H1 (cell line): ENCODE data around the gene TEAD4.

ENCODE experiments used
- CTCF ChIP-seq, 3 experiments: IDR thresholded peaks; 1 replicate in 2 of 3; 2 replicates in 1 of 3; pipeline versions ENCODE4 v1.5.1 to v1.6.1; 2011; ENCODE audit warnings: low read length in 3 of 3, mild to moderate bottlenecking in 3 of 3, inconsistent platforms in 2 of 3, low read depth in 1 of 3, moderate library complexity in 1 of 3; ENCODE audit not compliant: insufficient read depth in 1 of 3; ENCODE audit errors: control extremely low read depth in 1 of 3
- EP300 ChIP-seq, 2 experiments: IDR thresholded peaks; 1 replicate in 1 of 2; 2 replicates in 1 of 2; pipeline ENCODE4 v1.6.1; 2011 to 2012; ENCODE audit warnings: low read depth in 2 of 2, low read length in 2 of 2, mild to moderate bottlenecking in 2 of 2, borderline replicate concordance in 1 of 2, inconsistent platforms in 1 of 2, moderate library complexity in 1 of 2
- EZH2 ChIP-seq: fragments of 200-600 bp; sonication (generic); IDR thresholded peaks from 2 replicates; pipeline ENCODE4 v1.7.1; 2012; ENCODE audit warnings: low read depth, mild to moderate bottlenecking, moderate library complexity, low read length, inconsistent platforms; ENCODE audit not compliant: severe bottlenecking
- SIX5 ChIP-seq: IDR thresholded peaks from 2 replicates; pipeline ENCODE4 v1.6.1; 2011; ENCODE audit warnings: mild to moderate bottlenecking, low read depth, low read length
- SP1 ChIP-seq: IDR thresholded peaks from 2 replicates; pipeline ENCODE4 v1.6.1; 2011; ENCODE audit warnings: low read depth, low read length
- TCF12 ChIP-seq: IDR thresholded peaks from 2 replicates; pipeline ENCODE4 v1.6.1; 2011; ENCODE audit warnings: low read depth, mild to moderate bottlenecking, low read length

- TF ChIP-seq SIX5 (no peak), EZH2 (no peak), TCF12 (no peak), CTCF (IDR thresholded peaks at IDR 0.05; ENCODE audit: control extremely low read depth in 1 of 3, insufficient read depth in 1 of 3, low read depth in 1 of 3, low read length in 3 of 3) (no peak), SP1 (no peak), EP300 (IDR thresholded peaks at IDR 0.05; ENCODE audit: borderline replicate concordance in 1 of 2, low read depth in 2 of 2, low read length in 2 of 2) (no peak)
Measured at GRCh38 chr12:3061501-3062215, 102.5 kb downstream of the TEAD4 start.
